ENCODE measurements around the gene FAM110D. TPM values are rescaled to one million over a fixed set of nuclear protein-coding genes. Genes with fewer than 3 reads are reported as not detected.

FAM110D gene
- polyA plus RNA-seq, 12 donors = 0.56 to 0.92 (median 0.77) TPM; not detected in 2

DNA sequence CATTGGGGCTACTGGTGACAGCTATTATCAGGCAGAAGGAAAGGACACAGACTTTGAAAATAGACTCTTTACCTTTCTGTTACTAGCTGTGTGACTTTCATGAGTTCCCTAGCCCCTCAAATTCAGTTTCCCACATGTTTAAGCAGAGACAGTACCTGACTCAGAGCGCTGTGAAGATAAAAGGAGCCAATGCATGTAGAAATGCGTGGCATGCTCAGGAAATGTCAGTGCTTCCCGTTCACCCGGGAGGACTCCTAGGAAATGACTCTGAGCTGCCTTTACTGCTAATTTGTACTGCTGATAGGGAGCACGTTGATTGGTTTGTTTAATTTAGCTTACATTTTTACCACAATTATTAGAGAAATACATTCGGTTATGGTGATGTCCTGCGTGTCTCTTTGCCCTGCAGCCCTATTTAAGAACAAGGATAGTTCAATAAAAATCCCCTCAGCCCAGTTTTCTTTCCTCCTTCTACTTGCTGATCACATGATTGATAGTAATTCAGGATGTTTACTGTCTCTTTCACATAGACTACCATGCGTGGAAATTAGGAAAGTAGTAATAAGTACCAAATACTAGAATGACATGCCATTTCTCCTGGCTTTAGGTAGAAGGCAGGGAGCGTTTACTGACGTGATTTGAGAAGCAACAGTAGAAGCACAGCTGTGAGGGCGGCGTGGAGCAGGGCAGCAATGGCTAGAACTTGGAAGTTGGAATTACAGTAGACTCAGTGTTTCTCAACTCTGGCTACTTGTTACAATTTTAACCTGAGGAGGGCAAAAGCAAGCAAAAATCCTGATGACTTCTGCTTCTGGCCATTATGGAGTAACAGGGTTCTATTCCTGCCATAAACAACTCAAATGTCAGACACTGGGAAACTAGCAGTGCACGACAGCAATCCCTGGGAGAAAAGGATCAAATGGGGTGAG lies 31.4 kb upstream of the FAM110D start:
- DNase-seq = no peak

DNA sequence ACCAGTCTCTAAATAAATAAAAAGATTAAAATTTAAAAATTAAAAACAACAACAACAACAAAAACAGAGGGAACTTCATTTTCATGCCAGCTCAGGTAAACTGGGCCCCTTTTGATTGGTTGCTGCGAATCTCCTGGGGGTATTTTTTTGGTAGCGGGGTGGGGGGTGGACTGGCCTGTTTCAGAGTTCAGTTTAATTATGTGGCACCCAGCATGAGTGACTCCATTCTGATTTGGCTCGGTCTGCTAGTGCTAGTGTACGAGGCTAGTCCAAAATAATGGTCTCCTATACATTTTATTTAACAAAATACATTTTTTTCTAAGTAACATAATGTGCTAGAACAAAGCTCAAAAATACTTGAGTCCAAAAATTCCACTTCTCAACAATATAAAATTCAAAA lies 29.1 kb upstream of the FAM110D start:
- no peak for DNase-seq

DNA sequence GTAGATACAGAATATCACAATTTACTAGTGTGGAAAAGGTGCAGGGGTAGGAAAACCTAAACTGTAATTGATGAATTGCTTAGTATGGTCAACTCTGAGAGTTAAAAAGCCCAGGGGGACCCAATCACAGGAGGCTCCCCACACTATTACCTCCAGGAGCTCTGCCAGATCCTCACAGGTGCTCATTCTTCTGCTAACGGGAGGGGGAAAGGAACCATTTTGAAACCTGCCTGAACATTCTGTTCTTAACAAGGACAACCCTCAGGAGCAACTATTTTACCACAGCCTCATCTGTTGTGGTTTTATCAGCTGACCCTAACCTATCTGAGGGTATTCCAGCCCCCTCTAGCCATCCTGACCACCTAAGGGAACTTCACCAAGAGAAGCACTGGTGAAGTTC lies 28.2 kb upstream of the FAM110D start:
- no peak for DNase-seq

- no peak for DNase-seq
These were observed 26.6 kb upstream of the FAM110D start for GRCh38 chr1:26132128-26132833.

GRCh38 chr1:26132834-26133167 lies 26.1 kb upstream of the FAM110D start:
- DNase-seq = no peak

DNA sequence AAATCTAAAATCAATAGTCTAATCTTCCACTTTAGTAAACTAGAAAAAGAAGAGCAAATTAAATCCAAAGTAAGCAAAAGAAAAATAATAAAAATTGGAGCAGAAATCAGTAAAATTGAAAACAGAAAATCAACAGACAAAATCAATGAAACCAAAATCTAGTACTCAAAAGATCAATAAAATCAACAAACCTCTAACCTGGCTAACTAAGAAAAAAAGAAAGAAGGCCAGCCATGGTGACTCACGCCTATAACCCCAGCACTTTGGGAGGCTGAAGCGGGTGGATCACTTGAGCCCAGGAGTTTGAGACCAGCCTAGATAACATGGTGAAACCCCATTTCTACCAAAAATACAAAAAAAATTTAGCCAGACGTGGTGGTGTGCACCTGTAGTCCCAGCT lies 24.4 kb upstream of the FAM110D start:
- no peak for DNase-seq

- no peak for DNase-seq
These were observed 19.8 kb upstream of the FAM110D start for GRCh38 chr1:26138974-26139558.

DNA sequence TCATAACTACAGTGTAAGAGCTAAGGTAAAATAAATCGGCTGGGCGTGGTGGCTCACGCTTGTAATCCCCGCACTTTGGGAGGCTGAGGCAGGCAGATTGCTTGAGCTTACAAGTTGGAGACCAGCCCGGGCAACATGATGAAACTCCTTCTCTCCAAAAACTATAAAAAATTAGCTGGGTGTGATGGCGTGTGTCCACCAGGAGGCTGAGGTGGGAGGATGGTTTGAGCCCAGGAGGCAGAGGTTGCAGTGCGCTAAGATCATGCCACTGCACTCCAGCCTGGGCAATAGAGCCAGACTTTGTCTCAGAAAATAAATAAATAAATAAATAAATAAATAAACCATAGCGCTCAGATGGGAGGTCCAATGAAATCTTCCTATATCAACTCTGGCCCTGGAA lies 16.7 kb upstream of the FAM110D start:
- no peak for DNase-seq

DNA sequence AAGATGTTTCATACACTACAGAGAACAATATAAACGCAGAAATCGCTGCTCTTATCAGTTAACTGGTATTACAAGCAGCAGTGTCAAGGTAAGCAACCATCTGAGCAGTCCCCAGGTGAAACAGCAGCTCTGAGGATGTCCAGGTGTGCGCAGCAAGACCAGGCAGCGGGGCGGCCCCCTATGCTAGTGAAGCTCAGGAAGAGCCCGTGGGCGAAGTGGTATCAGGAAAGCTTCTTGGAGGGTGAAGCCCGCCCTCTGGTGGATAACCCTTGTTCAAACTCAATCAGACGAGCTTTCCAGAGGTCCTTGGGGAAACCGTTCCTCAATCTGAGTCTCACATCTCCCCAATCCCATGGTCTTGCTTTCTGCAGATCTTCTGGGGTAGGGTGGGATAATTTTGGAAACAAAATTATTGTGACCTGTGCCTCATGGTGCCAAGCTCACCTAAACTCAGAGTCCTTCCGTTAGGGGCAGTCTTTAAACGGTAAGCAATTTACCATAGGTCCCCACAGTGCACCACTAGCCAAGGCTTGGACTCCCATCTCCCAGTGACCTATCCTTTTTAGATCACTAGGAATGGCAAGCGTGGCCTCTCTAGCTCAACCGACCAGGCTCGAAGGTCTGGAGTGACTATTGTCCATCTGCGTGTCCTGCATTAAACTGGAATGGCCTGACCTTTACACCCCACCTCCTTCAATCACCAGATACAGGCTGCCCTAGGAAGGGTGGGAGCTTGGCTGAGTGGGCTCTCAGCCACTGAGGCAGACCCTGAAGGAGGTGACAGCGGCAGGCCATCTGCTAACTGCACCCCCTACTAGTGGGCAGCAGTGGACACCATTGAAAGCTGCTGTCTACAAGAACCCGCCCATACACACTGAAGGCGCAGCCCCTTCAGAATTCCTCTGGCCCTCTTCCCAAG lies 13.6 kb upstream of the FAM110D start:
- DNase-seq = peak; percentile 74

- DNase-seq = no peak
These were observed 13.0 kb upstream of the FAM110D start for GRCh38 chr1:26145960-26146294.

GRCh38 chr1:26148887-26149286 lies 10.0 kb upstream of the FAM110D start:
- DNase-seq = no peak

- DNase-seq = no peak
These were observed 4.8 kb upstream of the FAM110D start for GRCh38 chr1:26153966-26154532.

DNA sequence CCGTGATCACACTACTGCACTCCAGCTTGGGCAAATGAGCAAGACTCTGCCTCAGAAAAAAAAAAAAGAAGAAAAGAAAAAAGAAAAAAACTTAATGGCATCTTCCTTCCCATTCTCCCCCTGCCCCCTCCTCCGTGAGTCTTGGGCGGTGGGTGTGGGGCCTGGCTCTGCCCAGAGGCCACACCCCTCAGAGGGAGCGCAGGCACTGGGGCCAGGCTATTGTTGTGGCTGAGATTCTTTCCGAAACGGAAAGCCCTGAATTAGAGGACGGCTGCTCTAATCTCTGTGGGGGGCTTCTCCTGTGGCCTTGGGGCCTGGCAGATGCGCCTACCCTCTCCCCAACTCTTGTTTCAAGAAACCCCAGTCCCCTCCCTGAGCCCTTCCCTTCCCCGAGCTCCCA lies 4.1 kb upstream of the FAM110D start:
- DNase-seq = no peak

DNA sequence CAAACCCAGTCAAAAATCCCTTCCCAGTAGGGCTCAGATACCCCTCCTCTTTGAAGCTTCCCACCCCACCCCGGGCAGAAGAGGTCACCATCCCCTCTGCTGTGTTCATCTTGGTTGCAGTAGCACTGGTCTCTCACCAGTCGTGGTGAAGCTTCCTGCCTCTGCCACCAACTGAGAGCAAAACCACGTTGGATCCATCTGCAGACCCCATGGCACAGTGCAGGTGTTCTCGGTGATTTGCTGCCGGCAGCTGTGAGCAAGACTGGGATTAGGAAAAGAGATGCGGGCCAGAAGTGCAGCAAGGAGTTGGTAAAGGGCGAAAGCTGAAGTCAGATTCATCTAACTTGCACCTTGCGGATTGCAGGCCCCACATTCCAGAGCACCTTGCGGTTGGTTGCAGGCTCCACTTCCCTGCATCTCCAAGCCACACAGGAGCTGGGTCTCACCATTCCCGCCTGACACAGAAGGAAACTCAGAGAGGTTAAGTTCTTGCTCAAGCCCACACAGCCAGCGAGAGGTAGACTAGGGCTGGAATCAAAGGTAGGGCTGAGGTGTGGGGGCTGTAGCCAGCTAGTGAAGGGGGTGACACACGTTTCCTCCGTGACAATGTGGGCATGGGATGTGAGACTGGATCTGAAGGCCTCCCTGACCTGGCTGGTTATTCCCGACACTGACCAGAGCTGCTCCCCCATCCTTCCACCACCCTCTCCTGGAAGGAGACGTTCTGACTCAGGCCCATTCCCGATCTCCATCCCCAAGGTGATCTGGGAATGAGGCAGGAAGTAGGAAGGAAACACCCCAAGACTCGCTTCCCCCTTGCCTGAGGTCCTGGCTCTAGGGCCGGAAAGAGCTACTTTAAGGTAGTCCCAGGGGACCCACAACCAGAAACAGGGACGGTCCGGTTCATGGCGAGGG lies 3.3 kb upstream of the FAM110D start:
- DNase-seq = no peak

GRCh38 chr1:26156285-26157038 lies 2.4 kb upstream of the FAM110D start:
- no peak for DNase-seq

DNA sequence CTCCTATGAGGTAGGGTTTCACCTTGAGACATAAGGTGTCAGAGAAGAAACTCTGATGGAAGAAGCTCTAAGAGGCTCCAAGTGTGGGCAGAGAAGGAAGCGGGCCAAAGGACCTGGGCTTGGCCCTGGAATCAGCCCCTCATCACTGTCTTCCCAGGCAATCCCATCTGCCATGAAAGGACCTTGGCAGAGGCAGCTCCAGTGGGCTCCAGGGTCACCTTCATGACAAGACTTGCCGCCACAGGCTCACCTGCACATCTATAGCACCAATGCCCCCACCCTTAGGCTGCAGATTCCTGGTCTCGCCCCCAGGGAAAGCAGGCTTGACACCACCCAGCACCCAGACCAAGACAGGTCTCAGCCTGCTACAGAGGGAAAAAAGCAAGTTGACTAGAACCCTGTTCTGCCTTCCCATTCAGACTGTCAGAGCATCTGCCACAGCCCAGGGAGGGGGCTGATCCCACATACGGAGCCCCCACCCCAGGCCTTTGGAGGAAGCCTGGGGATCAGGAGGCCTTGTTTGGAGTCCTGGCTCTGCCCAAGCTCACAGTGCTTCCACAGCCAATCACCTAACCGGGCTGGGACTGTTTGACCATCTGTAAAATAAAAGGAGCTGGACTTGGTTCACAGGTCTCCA lies 490 bp upstream of the FAM110D start:
- DNase-seq = no peak

DNA sequence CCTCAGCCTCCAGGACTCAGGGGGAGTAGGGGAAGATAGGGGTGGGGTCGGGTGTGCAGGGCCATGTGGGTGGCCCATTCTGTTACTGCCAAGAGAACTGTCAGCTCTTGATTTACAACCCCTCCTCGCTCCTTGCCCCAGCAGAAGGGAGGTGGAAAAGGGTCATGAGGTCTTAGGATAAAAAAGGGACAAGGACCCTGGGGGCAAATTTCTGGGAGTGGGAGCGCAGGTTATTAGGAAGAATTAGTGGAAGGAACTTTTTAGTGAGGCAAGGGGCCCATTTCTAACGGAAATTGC lies 812 bp downstream of the FAM110D start:
- no peak for DNase-seq

DNA sequence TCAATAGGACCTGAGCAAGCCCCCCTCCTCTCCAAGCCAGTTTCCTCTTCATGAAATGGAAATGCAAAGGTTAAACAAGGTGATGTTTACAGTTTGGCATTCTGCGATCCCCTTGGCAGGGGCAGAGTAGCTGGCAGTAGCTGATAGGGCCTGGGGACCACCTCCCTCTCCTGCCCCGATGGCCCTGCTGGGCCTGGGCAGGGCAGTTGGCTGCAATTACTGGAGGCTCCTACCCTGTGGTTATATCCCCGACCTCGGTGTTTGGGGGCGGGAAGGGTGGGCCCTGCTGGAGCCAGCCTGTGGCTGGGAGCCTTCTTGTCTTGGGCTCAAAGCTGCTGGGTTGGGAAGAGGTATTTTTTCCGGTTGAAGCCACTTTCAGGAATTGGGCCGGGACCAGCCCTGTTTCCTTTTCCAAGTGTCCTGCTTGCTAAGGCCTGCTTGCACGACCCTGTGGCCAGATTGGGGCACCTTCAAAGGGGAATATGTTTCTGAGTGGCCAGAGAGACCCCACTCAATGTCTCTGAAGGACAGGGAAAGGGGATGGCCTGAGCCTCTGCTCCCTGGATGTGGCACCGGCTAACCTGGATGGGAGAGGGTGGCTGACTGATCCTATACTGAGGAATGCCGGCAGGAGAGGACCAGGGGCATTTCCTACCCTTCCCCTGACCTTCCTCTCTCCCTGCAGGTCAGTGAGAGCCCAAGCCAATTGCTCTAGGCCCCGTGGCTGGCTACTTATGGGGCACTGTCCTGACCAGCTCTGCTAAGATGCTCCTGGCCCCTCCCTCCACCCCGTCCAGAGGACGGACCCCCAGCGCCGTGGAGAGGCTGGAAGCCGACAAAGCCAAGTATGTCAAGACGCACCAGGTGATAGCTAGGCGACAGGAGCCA lies 1.9 kb downstream of the FAM110D start:
- no peak for DNase-seq
